Measurements from ENCODE around the gene CHRM1.

- TF ChIP-seq CTCF (IDR thresholded peaks at IDR 0.05; ENCODE audit: low read length), result no peak
- no peak for TF ChIP-seq EZH2phosphoT487 (IDR thresholded peaks at IDR 0.05; ENCODE audit: low read length)
These were observed 41.2 kb upstream of the CHRM1 start for GRCh38 chr11:62962391-62962790.
